Esophagus squamous epithelium (tissue), 5 donors: Measurements from ENCODE around the gene GLB1L3. TPM values are rescaled to one million over a fixed set of nuclear protein-coding genes. Genes with fewer than 3 reads are reported as not detected.
"Not testable (repeated sequence)": the region's sequence is repeated elsewhere in the genome, so short reads cannot be mapped to it uniquely, and the experiment has no call there.

Experiments
- DNase-seq: peaks from one replicate; lab custom pipeline; 2025; lab: John Stamatoyannopoulos, UW
- H3K27ac ChIP-seq, 4 donors: fragments of 200-600 bp; sonication (generic); one replicate each; pipeline ENCODE4 v1.5.1; 2016 to 2019; ENCODE audit warnings: mild to moderate bottlenecking in 1 of 4
- H3K27me3 ChIP-seq, 4 donors: fragments of 200-600 bp; sonication (generic); 1 replicate in 3 of 4; 2 replicates in 1 of 4; pipeline versions ENCODE4 v1.5.1 to v1.6.0; 2017 to 2021; ENCODE audit warnings: antibody characterized with exemption in 1 of 4
- H3K36me3 ChIP-seq, 3 donors: fragments of 200-600 bp; sonication (generic); one replicate each; pipeline ENCODE4 v1.5.1; 2016 to 2019
- H3K4me1 ChIP-seq, 3 donors: fragments of 200-600 bp; sonication (generic); one replicate each; pipeline ENCODE4 v1.5.1; 2017 to 2019
- H3K4me3 ChIP-seq, 4 donors: fragments of 200-600 bp; sonication (generic); 1 replicate in 3 of 4; 2 replicates in 1 of 4; pipeline ENCODE4 v1.5.1; 2016 to 2019; ENCODE audit warnings: mild to moderate bottlenecking in 2 of 4, moderate library complexity in 1 of 4
- H3K9me3 ChIP-seq, 3 donors: fragments of 200-600 bp; sonication (generic); one replicate each; pipeline ENCODE4 v1.5.1; 2016 to 2019
- CTCF ChIP-seq, 6 experiments: fragments of 450-650 bp in 4 of 6; fragments of 200-600 bp in 2 of 6; sonication (generic) in 2 of 6; IDR thresholded peaks; one replicate each; pipeline ENCODE4 v1.5.1; 2016 to 2019; ENCODE audit warnings: antibody characterized with exemption in 6 of 6, mild to moderate bottlenecking in 4 of 6, moderate library complexity in 4 of 6
- POLR2A ChIP-seq, 4 donors: fragments of 450-650 bp; IDR thresholded peaks; one replicate each; pipeline ENCODE4 v1.6.1; 2017; ENCODE audit warnings: antibody characterized with exemption in 4 of 4, mild to moderate bottlenecking in 4 of 4, moderate library complexity in 3 of 4
- WGBS, 2 donors: methylation state at CpG; one replicate each; pipeline ENCODE4 v1.1.5; 2018; 5-methylcytosine and 5-hydroxymethylcytosine counted together
- intact Hi-C: fragments of 100-400 bp; cut with DNase I; formaldehyde crosslinking; loops from one replicate; pipeline ENCODE4 v1.15.0; 2022
- total RNA-seq, 4 donors: library from RNA; depleted of rRNA; stranded (reverse); fragments of >200 nt; gene quantifications; one replicate each; pipeline ENCODE4 v1.1.0, GENCODE V29; 2016
- donor health status: DM: yes; HTN: yes; CAD: no.

The GLB1L3 gene
- total RNA-seq, 4 donors from 2014 or later: under 0.01 TPM; not detected in 3

- Histone ChIP-seq H3K27me3 (peaks cover 0 to 31% (median 0%) of the 10 kb centered on the region in 4 donors), H3K9me3 (no peaks in the 10 kb centered on the region), H3K4me3 (no peak overlapping the region), H3K4me1 (peaks cover 0 to 8% (median 0%) of the 10 kb centered on the region in 3 donors), H3K27ac (no peak overlapping the region), H3K36me3 (no peaks in the 10 kb centered on the region)
- intact Hi-C loops: no loop called here
- DNase-seq: no peak
- no peak for TF ChIP-seq POLR2A (IDR thresholded peaks at IDR 0.05)
- TF ChIP-seq CTCF (IDR thresholded peaks at IDR 0.05): no peak
- WGBS, 2 donors: 88 to 96% methylated on average over 7 to 15 of the region's 16 CpGs
These were observed 7.5 kb downstream of the GLB1L3 start for GRCh38 chr11:134283461-134284230.

DNA sequence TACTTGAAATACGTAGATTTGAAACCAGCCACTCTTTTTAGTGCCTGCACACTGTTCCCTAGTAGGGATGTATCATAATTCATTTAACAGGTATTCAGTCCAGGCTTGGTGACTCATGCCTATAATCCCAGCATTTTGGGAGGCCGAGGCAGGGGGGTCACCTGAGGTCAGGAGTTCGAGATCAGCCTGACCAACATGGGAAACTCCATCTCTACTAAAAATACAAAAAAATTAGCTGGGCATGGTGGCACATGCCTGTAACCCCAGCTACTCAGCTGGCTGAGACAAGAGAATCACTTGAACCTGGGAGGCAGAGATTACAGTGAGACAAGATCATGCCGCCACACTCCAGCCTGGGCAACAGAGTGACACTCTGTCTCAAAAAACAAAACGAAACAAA lies 8.2 kb downstream of the GLB1L3 start:
- H3K36me3 ChIP-seq, H3K4me3 ChIP-seq, DNase-seq, H3K4me1 ChIP-seq, intact Hi-C loops, H3K27ac ChIP-seq, H3K9me3 ChIP-seq: not testable (repeated sequence)
- H3K27me3 ChIP-seq: peaks cover 0 to 24% (median 0%) of the 10 kb centered on the region in 4 donors
- 67 to 70% methylated on average over 5 of the region's 5 CpGs for WGBS, 2 donors

GRCh38 chr11:134287561-134287960 lies 11.4 kb downstream of the GLB1L3 start:
- Histone ChIP-seq H3K27me3 (peaks cover 0 to 3% (median 0%) of the 10 kb centered on the region in 4 donors), H3K27ac (no peak overlapping the region), H3K9me3 (no peaks in the 10 kb centered on the region), H3K4me3 (no peak overlapping the region), H3K36me3 (no peaks in the 10 kb centered on the region), H3K4me1 (peaks cover 0 to 5% (median 0%) of the 10 kb centered on the region in 3 donors)
- intact Hi-C loops: no loop called here
- TF ChIP-seq POLR2A (IDR thresholded peaks at IDR 0.05): no peak
- TF ChIP-seq CTCF (IDR thresholded peaks at IDR 0.05): no peak
- 80 to 83% methylated on average over 9 to 12 of the region's 12 CpGs for WGBS, 2 donors
- DNase-seq: no peak

DNA sequence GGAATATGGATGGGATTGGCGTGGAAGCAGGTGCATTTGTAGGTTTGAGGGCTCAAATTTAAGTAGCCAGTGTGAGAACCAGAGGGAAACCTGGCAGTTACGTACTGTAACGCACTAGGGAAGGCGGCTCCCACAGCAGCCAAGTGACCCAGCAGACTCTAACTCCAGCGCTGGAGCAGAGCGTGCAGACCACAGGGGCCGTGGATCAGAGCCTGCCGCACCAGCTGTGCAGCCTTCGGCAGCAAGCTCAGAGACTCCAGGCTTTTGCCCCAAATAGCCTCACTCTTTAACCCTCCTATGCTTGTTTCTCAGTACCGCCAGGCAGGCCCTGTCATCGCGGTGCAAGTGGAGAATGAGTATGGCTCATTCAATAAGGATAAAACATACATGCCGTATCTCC lies 12.3 kb downstream of the GLB1L3 start:
- no peaks in the 10 kb centered on the region for H3K27me3 ChIP-seq
- no peaks in the 10 kb centered on the region for H3K4me1 ChIP-seq
- H3K4me3 ChIP-seq: no peak overlapping the region
- TF ChIP-seq CTCF (IDR thresholded peaks at IDR 0.05): no peak
- TF ChIP-seq POLR2A (IDR thresholded peaks at IDR 0.05): no peak
- no peaks in the 10 kb centered on the region for H3K36me3 ChIP-seq
- no peak for DNase-seq
- intact Hi-C loops: no loop called here
- no peak overlapping the region for H3K27ac ChIP-seq
- WGBS, 2 donors: 87 to 90% methylated on average over 13 of the region's 13 CpGs
- no peaks in the 10 kb centered on the region for H3K9me3 ChIP-seq

GRCh38 chr11:134289167-134289566 lies 13.0 kb downstream of the GLB1L3 start:
- Histone ChIP-seq H3K4me3 (no peak overlapping the region), H3K36me3 (no peaks in the 10 kb centered on the region), H3K27ac (no peak overlapping the region), H3K4me1 (no peaks in the 10 kb centered on the region), H3K9me3 (no peaks in the 10 kb centered on the region), H3K27me3 (no peaks in the 10 kb centered on the region)
- 62 to 81% methylated on average over 4 of the region's 4 CpGs for WGBS, 2 donors
- DNase-seq: no peak
- intact Hi-C loops: no loop called here
- TF ChIP-seq POLR2A (IDR thresholded peaks at IDR 0.05) (no peak), CTCF (IDR thresholded peaks at IDR 0.05) (no peak)
